Sigmoid colon (tissue), 7 donors: Measurements from ENCODE around the gene STEAP1. TPM values are rescaled to one million over a fixed set of nuclear protein-coding genes. Genes with fewer than 3 reads are reported as not detected.
"Not testable (repeated sequence)": the region's sequence is repeated elsewhere in the genome, so short reads cannot be mapped to it uniquely, and the experiment has no call there.

ENCODE experiments used
- DNase-seq: peaks from one replicate; pipeline ENCODE4 v3.0.0-alpha.2; 2019
- H3K27ac ChIP-seq, 4 donors: fragments of 200-600 bp; sonication (generic); one replicate each; pipeline ENCODE4 v1.5.1; 2016 to 2019; ENCODE audit warnings: mild to moderate bottlenecking in 1 of 4
- H3K27me3 ChIP-seq, 3 donors: fragments of 200-600 bp; sonication (generic); one replicate each; pipeline ENCODE4 v1.5.1; 2019; ENCODE audit warnings: mild to moderate bottlenecking in 1 of 3
- H3K36me3 ChIP-seq, 4 donors: fragments of 200-600 bp; sonication (generic); one replicate each; pipeline ENCODE4 v1.5.1; 2016 to 2019
- H3K4me1 ChIP-seq, 4 donors: fragments of 200-600 bp; sonication (generic); one replicate each; pipeline ENCODE4 v1.5.1; 2017 to 2019
- H3K4me3 ChIP-seq, 4 donors: fragments of 200-600 bp; sonication (generic); one replicate each; pipeline ENCODE4 v1.5.1; 2017 to 2019; ENCODE audit warnings: mild to moderate bottlenecking in 2 of 4, moderate library complexity in 1 of 4
- H3K9me3 ChIP-seq, 4 donors: fragments of 200-600 bp in 3 of 4; sonication (generic) in 3 of 4; one replicate each; pipeline versions ENCODE4 v1.5.1 to v1.6.1; 2013 to 2019
- EP300 ChIP-seq, 4 donors: sonication (generic); formaldehyde crosslinking; IDR thresholded peaks; one replicate each; pipeline ENCODE4 v1.6.1; 2017; ENCODE audit warnings: antibody characterized with exemption in 4 of 4
- POLR2A ChIP-seq, 2 donors: fragments of 450-650 bp; IDR thresholded peaks; one replicate each; pipeline ENCODE4 v1.6.1; 2016; ENCODE audit warnings: antibody characterized with exemption in 2 of 2, mild to moderate bottlenecking in 2 of 2, moderate library complexity in 2 of 2
- POLR2AphosphoS5 ChIP-seq, 4 donors: sonication (generic); formaldehyde crosslinking; IDR thresholded peaks; one replicate each; pipeline ENCODE4 v1.6.1; 2017; ENCODE audit warnings: antibody characterized with exemption in 4 of 4
- WGBS, 2 donors: extraction: QIAGEN DNeasy Blood & Tissue Kit; methylation state at CpG; one replicate each; pipeline ENCODE4 v1.1.7; 2013; 5-methylcytosine and 5-hydroxymethylcytosine counted together
- intact Hi-C: fragments of 100-400 bp; cut with DNase I; formaldehyde crosslinking; loops from one replicate; pipeline ENCODE4 v1.15.1; 2023
- polyA plus RNA-seq, 3 donors: library from polyadenylated mRNA; stranded (reverse); fragments of 200-250 nt; gene quantifications; one replicate each; pipeline ENCODE4 v1.2.3, GENCODE V29; 2013
- total RNA-seq, 4 donors: library from RNA; depleted of rRNA; stranded (reverse); fragments of >200 nt; gene quantifications; one replicate each; pipeline ENCODE4 v1.1.0, GENCODE V29; 2016
- TF ChIP-seq, protein P1 (sequence below), 4 experiments: fragments of 450-650 bp in 3 of 4; fragments of 200-600 bp in 1 of 4; IDR thresholded peaks; one replicate each; pipeline ENCODE4 v1.5.1; 2016 to 2019; ENCODE audit warnings: antibody characterized with exemption in 4 of 4, mild to moderate bottlenecking in 3 of 4, moderate library complexity in 2 of 4
- donor health status: healthy with polysubstance abuse.
- donor health status: Bipolar disorder and iron deficiency.
- donor health status: healthy.

The STEAP1 gene
- total and polyA plus RNA-seq, 7 donors, result 6.2 to 15.6 (median 14.1) TPM

DNA sequence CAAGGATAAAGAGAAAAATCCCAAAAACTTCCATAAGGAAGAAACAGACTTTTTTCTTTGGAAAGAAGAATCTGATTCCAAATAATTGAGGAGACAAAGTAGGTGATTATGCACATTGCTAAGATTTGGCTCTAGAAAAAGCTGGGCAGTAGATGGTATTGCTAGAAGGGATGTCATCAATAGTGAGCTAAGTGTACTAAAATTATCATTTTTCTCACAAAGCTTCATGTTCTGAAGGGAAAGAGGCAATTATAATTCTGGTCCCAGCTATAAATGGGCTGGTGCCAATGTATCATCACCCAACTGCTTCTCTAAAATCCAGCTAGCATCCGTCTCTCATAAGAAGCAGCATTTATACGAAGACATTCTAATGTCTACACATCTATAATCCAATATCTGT lies 23.9 kb downstream of the STEAP1 start:
- TF ChIP-seq POLR2A (IDR thresholded peaks at IDR 0.05), result no peak
- TF ChIP-seq, protein P1, sequence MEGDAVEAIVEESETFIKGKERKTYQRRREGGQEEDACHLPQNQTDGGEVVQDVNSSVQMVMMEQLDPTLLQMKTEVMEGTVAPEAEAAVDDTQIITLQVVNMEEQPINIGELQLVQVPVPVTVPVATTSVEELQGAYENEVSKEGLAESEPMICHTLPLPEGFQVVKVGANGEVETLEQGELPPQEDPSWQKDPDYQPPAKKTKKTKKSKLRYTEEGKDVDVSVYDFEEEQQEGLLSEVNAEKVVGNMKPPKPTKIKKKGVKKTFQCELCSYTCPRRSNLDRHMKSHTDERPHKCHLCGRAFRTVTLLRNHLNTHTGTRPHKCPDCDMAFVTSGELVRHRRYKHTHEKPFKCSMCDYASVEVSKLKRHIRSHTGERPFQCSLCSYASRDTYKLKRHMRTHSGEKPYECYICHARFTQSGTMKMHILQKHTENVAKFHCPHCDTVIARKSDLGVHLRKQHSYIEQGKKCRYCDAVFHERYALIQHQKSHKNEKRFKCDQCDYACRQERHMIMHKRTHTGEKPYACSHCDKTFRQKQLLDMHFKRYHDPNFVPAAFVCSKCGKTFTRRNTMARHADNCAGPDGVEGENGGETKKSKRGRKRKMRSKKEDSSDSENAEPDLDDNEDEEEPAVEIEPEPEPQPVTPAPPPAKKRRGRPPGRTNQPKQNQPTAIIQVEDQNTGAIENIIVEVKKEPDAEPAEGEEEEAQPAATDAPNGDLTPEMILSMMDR (IDR thresholded peaks at IDR 0.05), result no peak
- no peak overlapping the region for H3K4me3 ChIP-seq
- H3K36me3 ChIP-seq, result no peaks in the 10 kb centered on the region
- H3K27me3 ChIP-seq, result no peaks in the 10 kb centered on the region
- H3K27ac ChIP-seq, result no peak overlapping the region
- no peaks in the 10 kb centered on the region for H3K4me1 ChIP-seq
- 95 to 97% methylated on average over 2 of the region's 2 CpGs for WGBS, 2 donors
- no peak for DNase-seq
- H3K9me3 ChIP-seq, result no peaks in the 10 kb centered on the region
- intact Hi-C loops, result no loop called here

DNA sequence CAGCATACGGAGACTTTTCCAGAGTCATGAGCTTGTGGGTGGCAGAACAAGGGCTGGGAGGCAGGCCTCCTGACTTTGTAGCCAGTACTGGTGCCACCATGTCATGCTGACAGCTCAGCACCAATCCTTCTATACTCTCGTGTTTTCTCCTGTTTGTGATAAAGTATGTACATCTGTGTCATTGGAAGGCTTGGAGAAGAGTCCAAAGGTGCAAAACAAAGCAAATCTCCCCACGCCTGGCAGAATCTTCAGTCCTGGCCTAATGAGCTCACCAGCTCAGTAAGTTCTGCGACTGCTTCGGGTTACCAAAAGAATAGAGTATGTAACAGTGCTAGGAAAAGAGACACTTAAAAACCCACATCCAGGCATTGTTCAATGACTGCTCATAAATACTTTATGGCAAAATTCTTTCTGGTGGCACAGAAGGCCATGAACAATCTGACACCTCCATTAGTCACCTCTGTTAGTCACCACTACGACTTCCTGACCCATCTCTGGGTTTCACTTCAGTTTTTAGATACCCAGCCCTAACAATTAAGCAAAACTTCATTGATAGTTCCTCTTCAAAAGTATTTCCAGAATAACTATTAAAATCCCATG lies 24.5 kb downstream of the STEAP1 start:
- Histone ChIP-seq H3K36me3 (no peaks in the 10 kb centered on the region), H3K4me3 (no peak overlapping the region), H3K27ac (no peak overlapping the region), H3K9me3 (no peaks in the 10 kb centered on the region), H3K27me3 (no peaks in the 10 kb centered on the region), H3K4me1 (no peaks in the 10 kb centered on the region)
- TF ChIP-seq POLR2AphosphoS5 (IDR thresholded peaks at IDR 0.05), result no peak
- no peak for TF ChIP-seq EP300 (IDR thresholded peaks at IDR 0.05)
- TF ChIP-seq POLR2A (IDR thresholded peaks at IDR 0.05), result no peak
- TF ChIP-seq, protein P1 (IDR thresholded peaks at IDR 0.05), result no peak
- intact Hi-C loops, result no loop called here
- 71 to 75% methylated on average over 6 of the region's 6 CpGs for WGBS, 2 donors
- no peak for DNase-seq

DNA sequence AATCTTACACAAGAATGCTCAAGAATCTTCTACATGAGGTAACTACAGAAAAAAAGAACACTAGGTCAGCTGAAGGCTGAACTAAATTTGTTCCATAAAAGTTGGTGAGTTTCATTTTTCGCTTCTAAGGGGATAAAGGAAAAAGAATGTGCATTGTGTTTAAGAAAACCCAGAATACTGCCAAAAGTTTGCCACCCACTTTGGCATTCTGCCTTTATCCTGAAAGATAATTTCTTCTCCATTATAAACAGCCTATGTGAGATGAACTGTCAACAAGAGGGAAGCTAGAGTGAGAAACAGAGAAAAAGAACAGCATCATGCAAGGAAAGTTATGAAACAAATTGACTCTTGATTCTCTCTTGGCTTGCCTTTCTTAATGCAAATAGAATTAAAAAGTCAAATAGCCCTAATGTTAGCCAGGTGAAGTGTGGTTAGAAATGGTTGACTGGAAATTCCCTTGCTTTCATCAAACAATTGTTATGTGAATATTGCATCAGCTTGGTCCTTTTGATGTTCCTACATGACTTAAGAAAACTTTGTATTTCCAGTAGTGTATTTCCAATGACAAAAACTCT lies 25.8 kb downstream of the STEAP1 start:
- no peaks in the 10 kb centered on the region for H3K9me3 ChIP-seq
- no peak for TF ChIP-seq POLR2AphosphoS5 (IDR thresholded peaks at IDR 0.05)
- TF ChIP-seq EP300 (IDR thresholded peaks at IDR 0.05), result no peak
- no peak for TF ChIP-seq POLR2A (IDR thresholded peaks at IDR 0.05)
- TF ChIP-seq, protein P1 (IDR thresholded peaks at IDR 0.05), result no peak
- no peaks in the 10 kb centered on the region for H3K4me1 ChIP-seq
- 56 to 69% methylated on average over 1 of the region's 1 CpG for WGBS, 2 donors
- H3K4me3 ChIP-seq, result no peak overlapping the region
- no peaks in the 10 kb centered on the region for H3K36me3 ChIP-seq
- H3K27me3 ChIP-seq, result no peaks in the 10 kb centered on the region
- intact Hi-C loops, result no loop called here
- no peak for DNase-seq
- no peak overlapping the region for H3K27ac ChIP-seq

DNA sequence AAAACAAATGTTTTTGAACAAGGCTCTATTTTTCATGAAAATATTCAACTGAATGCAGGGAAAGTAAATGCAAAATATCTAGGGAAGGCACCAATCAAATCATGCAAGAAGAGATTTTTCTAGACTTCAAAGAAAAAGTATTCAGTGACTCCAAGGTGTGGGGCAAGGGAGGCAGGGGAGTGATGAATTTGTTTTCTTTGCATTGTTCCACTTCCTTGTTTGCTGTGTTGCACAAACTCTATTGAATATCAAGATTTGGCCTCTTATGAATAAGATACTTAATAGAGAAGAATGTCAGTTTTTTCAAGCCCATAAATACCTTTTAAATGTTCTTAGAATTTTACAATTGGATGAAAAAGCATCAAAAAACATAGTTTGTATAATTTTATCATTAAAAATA lies 26.4 kb downstream of the STEAP1 start:
- Histone ChIP-seq H3K27ac (no peak overlapping the region), H3K36me3 (no peaks in the 10 kb centered on the region), H3K9me3 (no peaks in the 10 kb centered on the region), H3K27me3 (no peaks in the 10 kb centered on the region), H3K4me1 (no peaks in the 10 kb centered on the region), H3K4me3 (no peak overlapping the region)
- TF ChIP-seq POLR2AphosphoS5 (IDR thresholded peaks at IDR 0.05) (no peak), POLR2A (IDR thresholded peaks at IDR 0.05) (no peak), EP300 (IDR thresholded peaks at IDR 0.05) (no peak)
- TF ChIP-seq, protein P1 (IDR thresholded peaks at IDR 0.05), result no peak
- intact Hi-C loops, result no loop called here
- DNase-seq, result no peak

DNA sequence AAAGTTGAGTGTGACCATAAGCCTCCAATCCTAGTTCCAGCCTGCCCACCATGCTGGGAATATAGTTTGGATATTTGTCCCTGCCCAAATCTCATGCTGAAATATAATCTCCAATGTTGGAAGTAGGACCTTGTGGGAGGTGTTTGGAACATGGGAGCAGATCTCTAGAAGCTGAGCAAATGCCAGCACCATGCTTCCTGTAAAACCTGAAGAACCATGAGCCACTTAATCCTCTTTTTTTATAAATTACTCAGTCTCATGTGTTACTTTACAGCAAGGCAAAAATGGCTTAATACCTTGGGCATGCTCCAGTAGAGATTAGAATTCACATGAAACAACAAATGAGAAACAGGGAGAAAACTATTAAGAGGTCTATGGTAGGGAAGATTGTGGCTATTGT lies 27.2 kb downstream of the STEAP1 start:
- Histone ChIP-seq H3K27me3 (no peaks in the 10 kb centered on the region), H3K9me3 (no peaks in the 10 kb centered on the region), H3K4me3 (no peak overlapping the region), H3K36me3 (no peaks in the 10 kb centered on the region), H3K27ac (no peak overlapping the region), H3K4me1 (no peaks in the 10 kb centered on the region)
- intact Hi-C loops, result no loop called here
- DNase-seq, result no peak
- TF ChIP-seq EP300 (IDR thresholded peaks at IDR 0.05) (no peak), POLR2A (IDR thresholded peaks at IDR 0.05) (no peak), POLR2AphosphoS5 (IDR thresholded peaks at IDR 0.05) (no peak)
- TF ChIP-seq, protein P1 (IDR thresholded peaks at IDR 0.05), result no peak

DNA sequence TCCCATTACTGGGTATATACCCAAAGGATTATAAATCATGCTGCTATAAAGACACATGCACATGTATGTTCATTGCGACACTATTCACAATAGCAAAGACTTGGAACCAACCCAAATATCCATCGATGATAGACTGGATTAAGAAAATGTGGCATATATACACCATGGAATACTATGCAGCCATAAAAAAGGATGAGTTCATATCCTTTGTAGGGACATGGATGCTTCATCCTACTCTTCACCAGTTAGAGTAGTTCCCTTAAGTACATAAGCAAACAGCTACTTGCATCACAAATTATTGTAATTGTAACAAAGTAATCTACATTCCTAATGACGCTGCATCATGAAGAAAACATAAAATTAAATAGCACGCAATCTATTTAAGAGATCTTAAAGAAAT lies 32.0 kb downstream of the STEAP1 start:
- H3K4me1 ChIP-seq, intact Hi-C loops, H3K27ac ChIP-seq, H3K27me3 ChIP-seq, H3K36me3 ChIP-seq, H3K4me3 ChIP-seq, H3K9me3 ChIP-seq, DNase-seq: not testable (repeated sequence)
- WGBS, 2 donors, result 69 to 92% methylated on average over 4 of the region's 4 CpGs
